HG02981 (cell line): ENCODE data around the gene CARD19.

Source experiments
- ATAC-seq: cut with Tn5 transposase; IDR thresholded peaks from one replicate; pipeline ENCODE4 v1.9.1; 2021; ENCODE audit warnings: mild to moderate bottlenecking, moderate library complexity; ENCODE audit not compliant: unreplicated experiment

CARD19 gene

DNA sequence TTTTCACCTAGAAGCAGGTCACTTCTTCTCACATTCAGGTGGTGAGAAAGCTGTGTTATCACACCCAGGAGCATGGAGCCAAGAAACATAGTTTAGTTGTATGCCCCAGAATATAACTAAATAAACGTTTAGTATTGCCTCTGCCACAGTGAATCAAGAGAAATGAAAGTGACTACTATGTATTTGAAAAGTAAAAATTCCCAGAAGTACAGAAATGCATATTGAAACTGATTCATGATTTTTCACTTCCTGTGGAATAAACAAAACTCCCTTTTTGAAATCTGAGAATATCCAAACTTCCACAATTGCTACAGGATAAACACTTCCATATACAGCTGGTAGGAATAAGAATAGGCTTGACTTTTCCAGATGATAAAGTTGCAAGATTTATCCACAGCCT, 53.3 kb downstream of the CARD19 start:
- ATAC-seq: no peak

DNA sequence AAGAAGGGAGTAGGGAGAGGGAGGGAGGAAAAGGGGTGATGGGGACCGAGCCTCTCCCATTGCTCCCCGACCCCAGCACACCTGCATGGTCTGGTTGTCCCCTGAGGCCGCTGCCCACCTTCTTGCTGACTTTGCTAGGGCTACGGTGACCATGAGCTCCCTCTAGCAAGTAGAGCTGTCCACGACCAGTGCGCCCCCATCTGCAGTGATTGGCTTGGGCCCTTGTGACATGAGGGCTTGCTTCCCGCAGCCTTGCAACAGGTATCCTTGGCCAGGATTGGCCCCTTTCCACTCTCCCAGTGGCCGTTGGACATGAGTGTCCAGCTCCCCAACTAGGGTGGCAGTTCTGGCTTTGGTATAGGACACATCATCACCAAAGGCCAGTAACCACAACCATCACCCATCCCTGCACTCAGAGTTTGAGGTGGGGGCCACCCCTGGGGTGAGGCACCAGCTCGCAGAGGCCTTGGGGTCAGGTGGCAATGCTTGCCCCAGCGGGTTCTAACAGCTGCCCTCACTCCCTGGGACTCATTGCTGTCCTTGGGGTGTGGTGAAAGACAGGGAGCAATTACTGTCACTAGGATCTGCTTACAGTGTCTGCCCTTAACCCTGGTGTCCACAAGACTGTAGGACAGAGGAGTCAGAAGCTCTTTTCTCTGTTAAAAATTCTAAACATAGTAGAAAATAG, 55.2 kb downstream of the CARD19 start:
- ATAC-seq: no peak

DNA sequence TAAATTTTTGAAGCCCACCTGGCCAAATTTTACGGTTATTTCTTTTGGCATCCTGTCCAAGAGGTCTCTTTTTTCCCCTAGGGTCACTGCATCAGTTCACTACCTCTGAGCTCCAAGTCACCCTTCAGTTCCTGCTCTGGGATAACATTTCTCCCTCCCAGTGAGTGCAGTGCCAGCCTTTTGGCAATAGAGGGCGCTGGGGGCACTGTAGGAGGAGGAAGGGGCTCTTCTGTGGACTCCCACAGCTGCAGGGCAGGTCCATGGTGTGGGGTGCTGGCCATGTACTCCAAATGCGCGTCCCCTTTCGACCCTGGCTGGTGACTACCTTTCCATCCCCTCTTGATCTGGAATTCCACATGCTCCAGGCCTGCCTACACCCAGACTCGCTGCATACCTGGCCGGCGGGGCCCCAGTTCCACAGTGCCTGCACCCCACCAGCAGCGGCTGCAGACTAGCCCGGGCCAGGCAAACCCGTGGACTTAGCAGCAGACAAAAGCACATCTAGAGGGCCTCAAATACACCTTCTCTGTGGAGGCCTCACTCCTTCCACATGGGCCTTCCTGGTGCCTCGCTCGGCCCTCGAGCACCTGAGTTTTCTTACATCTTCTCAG, 58.4 kb downstream of the CARD19 start:
- ATAC-seq: no peak

DNA sequence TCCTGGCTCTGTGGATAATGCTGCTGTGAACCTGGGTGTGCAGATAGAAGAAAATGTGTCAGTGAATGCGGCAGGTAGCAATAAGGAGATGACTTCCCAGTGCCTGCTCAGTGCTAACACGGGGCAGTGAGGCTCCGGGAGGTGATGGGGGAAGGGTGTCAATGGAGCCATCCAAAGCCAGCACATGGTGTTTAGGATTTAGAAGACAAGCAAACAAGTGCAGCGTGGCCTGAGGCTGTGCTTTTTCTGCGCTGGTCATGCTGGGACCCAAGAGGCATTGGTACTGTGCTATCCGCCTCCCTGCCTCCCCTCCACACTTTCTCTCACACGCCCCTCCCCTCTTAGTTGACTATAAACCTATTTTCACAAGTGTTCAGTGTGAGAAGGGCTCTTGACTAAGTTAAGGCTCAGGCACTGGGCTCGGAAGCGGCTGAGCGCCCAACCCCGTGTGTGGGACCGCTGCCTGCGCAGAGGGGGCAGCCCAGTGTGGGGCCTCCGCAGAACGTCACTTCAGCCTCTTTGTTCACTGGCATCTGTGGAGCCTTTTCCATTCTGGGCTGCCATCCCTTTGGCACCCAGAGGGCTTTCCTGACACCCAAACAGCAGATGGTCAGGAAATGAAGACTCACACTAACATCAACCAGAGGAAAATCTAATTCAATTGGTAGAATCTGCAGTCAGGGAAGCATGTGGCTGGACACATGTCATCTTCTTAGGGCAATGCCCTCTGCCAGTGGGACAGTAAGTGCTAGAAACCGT, 59.9 kb downstream of the CARD19 start:
- no peak for ATAC-seq

DNA sequence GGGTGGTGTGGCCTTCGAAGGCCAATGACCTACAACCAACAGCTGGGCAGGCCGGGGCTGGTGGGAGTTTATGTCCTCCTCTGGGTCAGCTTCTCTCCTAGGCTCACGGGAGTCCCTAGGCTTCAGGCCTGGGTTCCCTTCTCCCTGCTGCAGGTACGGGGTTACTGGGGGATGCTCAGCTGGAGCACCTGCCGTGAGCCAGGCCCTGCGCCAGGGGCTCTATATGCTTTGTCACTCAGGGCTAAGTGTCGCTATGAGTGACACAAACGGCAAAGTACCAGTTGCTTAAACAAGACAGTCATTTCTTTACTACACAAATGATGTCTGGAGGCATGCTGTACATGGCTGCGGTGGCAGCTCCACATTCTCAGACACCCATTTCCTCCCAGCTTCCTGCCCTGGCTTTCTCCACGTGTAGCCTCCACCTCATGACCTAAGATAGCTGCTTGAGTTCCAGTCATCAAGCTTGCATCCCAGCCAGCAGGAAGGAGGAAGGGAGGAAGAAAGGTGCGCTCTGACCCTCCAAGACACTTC, 60.5 kb downstream of the CARD19 start:
- ATAC-seq: peak; percentile 68

DNA sequence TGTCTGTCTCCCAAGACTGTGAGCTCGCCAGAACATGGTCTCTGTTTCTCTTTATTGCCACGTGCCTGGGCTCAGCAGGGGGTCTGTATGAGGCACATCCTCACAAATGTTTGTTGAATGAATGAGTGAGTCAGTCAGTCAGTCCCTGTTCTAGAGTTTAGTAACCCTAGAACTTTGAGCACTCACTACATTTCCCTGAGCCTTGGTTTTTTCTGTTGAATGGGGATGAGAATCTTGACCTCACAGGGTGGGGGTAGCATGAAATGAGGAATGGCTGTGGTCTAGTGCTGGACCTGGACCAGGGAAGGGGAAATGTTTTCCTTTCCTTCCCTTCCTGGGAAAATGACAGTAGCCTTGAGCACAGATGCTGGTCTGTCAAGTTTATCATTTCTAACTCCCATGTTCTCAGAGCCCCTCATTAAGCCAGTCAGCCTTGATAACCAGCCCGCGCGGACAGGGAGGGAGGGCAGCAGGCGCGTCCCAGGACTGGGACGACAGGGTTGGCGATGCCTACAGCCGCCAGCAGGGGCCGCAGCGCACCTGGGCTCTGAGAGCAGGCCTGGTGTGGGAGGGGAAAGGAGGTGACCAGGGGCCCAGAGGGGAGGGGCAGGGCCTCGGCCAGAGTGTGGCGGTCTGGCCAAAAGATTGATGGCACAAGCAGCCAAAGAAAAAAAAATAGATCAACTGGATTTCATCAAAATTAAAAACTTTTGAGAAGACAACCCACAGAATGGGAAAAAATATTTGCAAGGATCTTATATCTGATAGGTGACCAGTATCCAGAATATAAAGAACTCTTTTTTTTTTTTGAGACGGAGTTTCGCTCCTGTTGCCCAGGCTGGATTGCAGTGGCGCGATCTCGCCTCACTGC, 63.8 kb downstream of the CARD19 start:
- ATAC-seq: peak; percentile 85

DNA sequence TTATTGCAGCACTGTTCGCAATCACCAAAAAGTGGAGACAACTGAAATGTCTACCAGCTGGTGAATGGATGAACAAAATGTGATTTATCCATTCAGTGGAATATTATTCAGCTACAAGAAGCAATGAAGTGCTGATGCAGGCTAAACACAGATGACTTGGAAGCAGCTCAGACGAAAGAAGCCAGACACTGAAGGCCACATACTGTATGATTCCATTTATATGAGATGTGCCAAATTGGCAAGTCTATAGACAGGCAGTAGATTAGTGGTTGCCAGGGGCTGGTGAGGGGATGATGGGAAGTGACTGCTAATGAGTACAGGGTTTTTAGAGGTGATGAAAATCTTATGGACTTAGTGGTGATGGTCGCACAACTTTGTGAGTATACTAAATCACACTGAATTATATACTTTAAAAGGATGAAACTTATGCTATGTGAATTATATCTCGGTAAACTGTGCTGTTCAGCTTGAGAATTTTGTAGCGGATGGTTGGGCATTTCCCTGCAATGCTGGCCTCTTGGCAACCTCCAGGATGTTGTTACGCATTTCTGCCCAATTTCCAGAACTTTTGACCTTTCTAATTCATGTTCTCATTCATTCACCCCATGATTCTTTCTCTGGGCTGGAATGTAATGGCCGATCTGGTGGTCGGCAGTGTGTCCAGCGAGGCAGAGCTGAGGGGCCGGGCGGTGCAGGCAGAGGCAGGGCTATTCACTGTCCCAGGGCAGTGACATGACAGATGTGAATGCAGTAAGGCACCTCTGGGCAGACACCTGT, 66.0 kb downstream of the CARD19 start:
- ATAC-seq: no peak
